HCT116 (cell line): Measurements from ENCODE around the gene PRRT4. TPM values are rescaled to one million over a fixed set of nuclear protein-coding genes. Genes with fewer than 3 reads are reported as not detected.

ENCODE experiments used
- ATAC-seq: fragments of 200-7000 bp; cut with Tn5 transposase; 2 replicates; pipeline ENCODE4 v1.9.1; 2020; ENCODE audit warnings: mild to moderate bottlenecking, moderate library complexity
- BruUV-seq: library from RNA; stranded (reverse); fragments of 400-500 nt; replicated peaks from 2 replicates; lab custom pipeline; 2021; lab: Mats Ljungman, UMichigan
- CTCF ChIA-PET: fragments of 300-600 bp; sonication (Branson Sonifier 250); formaldehyde crosslinking; loops from one replicate; lab custom pipeline; 2021; ENCODE audit warnings: antibody characterized with exemption; lab: Charles Lee
- POLR2A ChIA-PET: fragments of 300-600, 350-600 bp; sonication (Branson Sonifier 250); formaldehyde crosslinking; loops from one replicate; lab custom pipeline; 2021; ENCODE audit warnings: antibody characterized with exemption; lab: Charles Lee
- RAD21 ChIA-PET, 2 experiments: fragments of 300-600 bp; sonication (Branson Sonifier 250); formaldehyde crosslinking; loops; one replicate each; lab custom pipeline; 2023; ENCODE audit warnings: low total read pairs in 2 of 2; ENCODE audit not compliant: uncharacterized antibody in 2 of 2, unreplicated experiment in 2 of 2, low non-redundant PET in 1 of 2; lab: Charles Lee
- DNase-seq: peaks from one replicate; pipeline ENCODE4 v3.0.0-alpha.2; 2010; ENCODE audit warnings: low read depth, low spot score
- H2AFZ ChIP-seq: fragments of 200-600 bp; shearing (Covaris generic), sonication (generic); 2 replicates; pipeline ENCODE4 v1.6.1; 2017; ENCODE audit warnings: low read depth, mixed run types, mixed read lengths, antibody characterized with exemption, low read length; ENCODE audit not compliant: poor library complexity, severe bottlenecking
- H3K27ac ChIP-seq: 2 replicates; pipeline ENCODE4 v1.5.1; 2012; ENCODE audit warnings: low read depth, low read length
- H3K27me3 ChIP-seq: fragments of 200-600 bp; sonication (generic); 2 replicates; pipeline ENCODE4 v1.6.1; 2016; ENCODE audit warnings: mixed run types, low read length, mixed read lengths; ENCODE audit not compliant: insufficient read depth
- H3K36me3 ChIP-seq, 2 experiments: fragments of 200-500 bp in 1 of 2; fragments of 200-600 bp in 1 of 2; sonication (Bioruptor generic) in 1 of 2; sonication (generic) in 1 of 2; 2 replicates each; pipeline versions ENCODE4 v1.5.1 to v1.6.1; 2014 to 2016; ENCODE audit warnings: low read length in 2 of 2, inconsistent platforms in 1 of 2, mixed read lengths in 1 of 2, mixed run types in 1 of 2; ENCODE audit not compliant: insufficient read depth in 2 of 2, control insufficient read depth in 1 of 2
- H3K4me1 ChIP-seq, 2 experiments: fragments of 200-600 bp in 1 of 2; sonication (generic) in 1 of 2; 2 replicates each; pipeline versions ENCODE4 v1.5.1 to v1.6.1; 2012 to 2017; ENCODE audit warnings: low read length in 2 of 2, inconsistent platforms in 1 of 2, mild to moderate bottlenecking in 1 of 2, mixed read lengths in 1 of 2, mixed run types in 1 of 2, moderate library complexity in 1 of 2; ENCODE audit not compliant: insufficient read depth in 2 of 2, control insufficient read depth in 1 of 2
- H3K4me2 ChIP-seq: fragments of 200-600 bp; sonication (generic); 2 replicates; pipeline ENCODE4 v1.6.1; 2017; ENCODE audit warnings: mixed run types, low read length, mixed read lengths
- H3K4me3 ChIP-seq, 2 experiments: fragments of 200-600 bp in 1 of 2; sonication (generic) in 1 of 2; replicated peaks in 1 of 2; 2 replicates each; pipeline ENCODE4 v1.5.1; 2011 to 2016; ENCODE audit warnings: low read length in 2 of 2, control low read depth in 1 of 2, low read depth in 1 of 2, mild to moderate bottlenecking in 1 of 2, mixed read lengths in 1 of 2, mixed run types in 1 of 2
- H3K79me2 ChIP-seq: fragments of 200-600 bp; sonication (generic); 2 replicates; pipeline ENCODE4 v1.6.1; 2017; ENCODE audit warnings: mild to moderate bottlenecking, mixed run types, low read length, moderate library complexity, mixed read lengths; ENCODE audit not compliant: insufficient read depth
- H3K9ac ChIP-seq: fragments of 200-600 bp; sonication (generic); 2 replicates; pipeline ENCODE4 v1.6.1; 2016; ENCODE audit warnings: low read length, mixed read lengths
- H3K9me2 ChIP-seq: fragments of 200-600 bp; sonication (generic), shearing (Covaris generic); 2 replicates; pipeline ENCODE4 v1.6.1; 2017; ENCODE audit warnings: mixed run types, mild to moderate bottlenecking, moderate library complexity; ENCODE audit not compliant: insufficient read depth
- H3K9me3 ChIP-seq, 2 experiments: fragments of 200-500 bp in 1 of 2; fragments of 200-600 bp in 1 of 2; sonication (Bioruptor generic) in 1 of 2; sonication (generic) in 1 of 2; 2 replicates each; pipeline ENCODE4 v1.6.1; 2014 to 2017; ENCODE audit warnings: low read length in 2 of 2, mixed read lengths in 2 of 2, inconsistent platforms in 1 of 2, low read depth in 1 of 2, mild to moderate bottlenecking in 1 of 2, mixed run types in 1 of 2, moderate library complexity in 1 of 2; ENCODE audit not compliant: control insufficient read depth in 1 of 2, insufficient read depth in 1 of 2
- H4K20me1 ChIP-seq: fragments of 200-600 bp; sonication (generic), shearing (Covaris generic); 2 replicates; pipeline ENCODE4 v1.6.1; 2017; ENCODE audit warnings: mixed run types, mild to moderate bottlenecking, moderate library complexity; ENCODE audit not compliant: insufficient read depth
- CBX3 ChIP-seq: IDR thresholded peaks from 2 replicates; pipeline ENCODE4 v1.6.1; 2012; ENCODE audit warnings: low read depth
- EGR1 ChIP-seq: IDR thresholded peaks from 2 replicates; pipeline ENCODE4 v1.6.1; 2012; ENCODE audit warnings: low read depth
- FOSL1 ChIP-seq: IDR thresholded peaks from 2 replicates; pipeline ENCODE4 v1.6.1; 2012; ENCODE audit warnings: low read depth
- POLR2AphosphoS5 ChIP-seq: IDR thresholded peaks from 2 replicates; pipeline ENCODE4 v1.6.1; 2011; ENCODE audit warnings: mild to moderate bottlenecking, low read depth, low read length, moderate library complexity
- RAD21 ChIP-seq: IDR thresholded peaks from 2 replicates; pipeline ENCODE4 v1.6.1; 2012; ENCODE audit warnings: low read depth, mild to moderate bottlenecking
- SRF ChIP-seq: IDR thresholded peaks from 2 replicates; pipeline ENCODE4 v1.6.1; 2012; ENCODE audit warnings: low read depth
- ZFX ChIP-seq: fragments of 450-650 bp; IDR thresholded peaks from 2 replicates; pipeline ENCODE4 v1.6.1; 2017
- intact Hi-C: fragments of 100-400 bp; cut with micrococcal nuclease; formaldehyde crosslinking; loops from 2 replicates; pipeline ENCODE4 v1.10.0; 2022
- total RNA-seq: library from RNA; stranded (reverse); gene quantifications from one replicate; pipeline ENCODE4 v1.2.1, GENCODE V29; 2021; ENCODE audit not compliant: unreplicated experiment
- TF ChIP-seq, protein P1 (sequence below): IDR thresholded peaks from 2 replicates; pipeline ENCODE4 v1.6.1; 2011; ENCODE audit warnings: mild to moderate bottlenecking, low read length, moderate library complexity; ENCODE audit not compliant: insufficient replicate concordance; ENCODE audit errors: extremely low read depth

Gene PRRT4
- total RNA-seq, 1 experiment from 2014 or later: 4.0 TPM

DNA sequence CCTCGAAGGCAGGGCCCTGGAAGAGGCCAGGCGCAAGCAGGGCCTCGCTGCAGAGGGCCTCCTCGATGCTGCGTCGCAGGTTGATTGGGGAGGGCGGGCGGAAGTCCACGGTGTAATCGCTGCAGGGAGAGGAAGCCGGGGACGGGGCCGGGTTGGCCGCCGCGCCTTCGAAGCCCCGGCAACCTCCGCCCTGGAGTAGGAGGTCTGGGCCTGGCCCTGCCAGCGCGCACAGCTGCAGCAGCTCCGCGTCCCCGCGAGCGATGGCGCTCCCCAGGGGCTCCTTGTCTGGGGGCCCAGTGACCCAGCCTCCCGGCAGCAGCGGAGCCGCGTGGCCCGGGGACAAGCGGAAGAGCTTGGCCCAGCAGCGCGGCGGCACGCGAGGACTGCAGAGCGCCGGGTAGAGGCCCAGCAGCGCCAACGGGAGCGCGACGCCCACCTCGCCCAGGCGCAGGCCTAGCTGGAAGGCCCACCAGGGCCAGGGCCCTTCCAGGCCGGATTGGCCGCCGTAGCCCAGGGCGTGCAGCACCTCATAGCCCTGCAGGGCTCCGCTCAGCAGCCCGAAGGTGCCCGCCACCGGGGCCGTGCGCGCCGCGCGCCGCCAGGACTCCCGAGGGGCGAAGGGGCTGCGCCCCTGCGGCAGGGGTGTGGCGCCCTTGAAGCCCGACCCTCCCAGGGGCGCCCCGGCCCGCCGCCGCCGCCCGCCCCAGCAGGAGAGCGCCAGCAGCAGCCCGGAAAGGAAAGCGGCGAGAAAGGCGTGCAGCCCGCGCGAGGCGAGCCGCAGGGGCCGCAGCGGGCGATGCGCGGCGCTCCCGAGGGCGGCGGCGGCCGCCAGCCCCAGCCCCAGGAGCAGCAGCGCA, 10.0 kb downstream of the PRRT4 start:
- Histone ChIP-seq H3K36me3 (no peaks in the 10 kb centered on the region), H3K4me1 (no peaks in the 10 kb centered on the region), H3K79me2 (no peaks in the 10 kb centered on the region), H3K27me3 (no peaks in the 10 kb centered on the region)
- CTCF ChIA-PET: no interaction called here
- TF ChIP-seq EGR1: no peak
- no peak for TF ChIP-seq FOSL1
- TF ChIP-seq RAD21: no peak
- no peak; the same call in 1 of the 2 replicates for TF ChIP-seq ZFX
- no peak for TF ChIP-seq POLR2AphosphoS5
- TF ChIP-seq, protein P1, sequence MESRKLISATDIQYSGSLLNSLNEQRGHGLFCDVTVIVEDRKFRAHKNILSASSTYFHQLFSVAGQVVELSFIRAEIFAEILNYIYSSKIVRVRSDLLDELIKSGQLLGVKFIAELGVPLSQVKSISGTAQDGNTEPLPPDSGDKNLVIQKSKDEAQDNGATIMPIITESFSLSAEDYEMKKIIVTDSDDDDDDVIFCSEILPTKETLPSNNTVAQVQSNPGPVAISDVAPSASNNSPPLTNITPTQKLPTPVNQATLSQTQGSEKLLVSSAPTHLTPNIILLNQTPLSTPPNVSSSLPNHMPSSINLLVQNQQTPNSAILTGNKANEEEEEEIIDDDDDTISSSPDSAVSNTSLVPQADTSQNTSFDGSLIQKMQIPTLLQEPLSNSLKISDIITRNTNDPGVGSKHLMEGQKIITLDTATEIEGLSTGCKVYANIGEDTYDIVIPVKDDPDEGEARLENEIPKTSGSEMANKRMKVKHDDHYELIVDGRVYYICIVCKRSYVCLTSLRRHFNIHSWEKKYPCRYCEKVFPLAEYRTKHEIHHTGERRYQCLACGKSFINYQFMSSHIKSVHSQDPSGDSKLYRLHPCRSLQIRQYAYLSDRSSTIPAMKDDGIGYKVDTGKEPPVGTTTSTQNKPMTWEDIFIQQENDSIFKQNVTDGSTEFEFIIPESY: no peak
- TF ChIP-seq CBX3: no peak
- TF ChIP-seq SRF: no peak
- TF ChIP-seq, all 23 proteins: peak for 0
- intact Hi-C loops: no loop called here
- POLR2A ChIA-PET: no interaction called here
- no peak for ATAC-seq
- BruUV-seq: no TSS peak
- H2AFZ ChIP-seq: no peak overlapping the region
- H4K20me1 ChIP-seq: no peaks in the 10 kb centered on the region
- H3K4me2 ChIP-seq: no peak overlapping the region
- RAD21 ChIA-PET: no interaction called here
- H3K9ac ChIP-seq: no peak overlapping the region
- no peaks in the 10 kb centered on the region for H3K9me2 ChIP-seq
- no peak overlapping the region for H3K4me3 ChIP-seq
- H3K27ac ChIP-seq: no peak overlapping the region
- no peak for DNase-seq
- H3K9me3 ChIP-seq: no peaks in the 10 kb centered on the region
